Fibroblast of upper back skin (primary cell): ENCODE data around the gene TTC28.

Experiments
- DNase-seq: peaks from one replicate; pipeline ENCODE4 v3.0.0-alpha.2; 2013

Gene TTC28

DNA sequence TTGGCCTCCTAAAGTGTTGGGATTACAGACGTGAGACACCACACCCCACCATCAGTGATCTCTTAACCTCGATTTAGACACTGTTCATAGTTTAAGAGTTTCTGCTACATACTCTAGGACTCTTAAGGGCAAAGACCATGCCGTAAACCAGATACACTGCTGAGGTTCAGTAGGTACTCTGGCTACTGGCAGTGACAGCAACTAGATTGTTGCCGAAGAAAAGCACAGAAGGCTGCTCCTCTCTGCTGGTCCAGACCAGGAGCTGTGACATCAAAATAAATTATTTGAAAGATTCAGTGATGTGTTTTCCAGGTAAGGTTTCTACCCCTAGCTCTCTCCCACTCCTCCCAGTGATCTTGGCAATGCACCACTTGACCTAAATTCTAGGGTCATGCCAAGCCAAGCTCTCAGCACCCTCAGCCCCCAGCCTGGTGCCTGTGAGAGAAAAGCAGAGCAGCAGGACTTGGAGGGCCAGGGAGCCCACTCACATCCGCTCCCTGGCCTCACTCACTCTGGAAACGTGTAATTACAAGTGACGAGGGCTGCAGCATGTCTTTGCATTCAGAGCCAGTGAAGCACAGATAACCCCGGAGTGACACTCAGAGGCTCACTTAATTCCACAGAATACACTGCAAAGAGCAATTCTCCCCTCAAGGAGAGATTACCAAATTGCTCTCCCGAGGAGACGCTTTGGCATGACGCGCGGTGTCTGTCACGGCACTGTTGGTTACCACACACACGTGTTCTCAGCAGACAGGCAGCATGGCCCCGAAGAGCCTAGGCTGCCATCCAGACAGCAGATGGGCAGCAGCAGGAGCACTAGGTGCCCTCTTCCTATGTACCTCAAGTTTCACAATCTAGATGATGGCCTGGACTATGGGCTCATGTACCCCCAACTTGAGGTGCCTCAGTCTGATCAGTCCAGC lies 663.7 kb downstream of the TTC28 start:
- DNase-seq: no peak

DNA sequence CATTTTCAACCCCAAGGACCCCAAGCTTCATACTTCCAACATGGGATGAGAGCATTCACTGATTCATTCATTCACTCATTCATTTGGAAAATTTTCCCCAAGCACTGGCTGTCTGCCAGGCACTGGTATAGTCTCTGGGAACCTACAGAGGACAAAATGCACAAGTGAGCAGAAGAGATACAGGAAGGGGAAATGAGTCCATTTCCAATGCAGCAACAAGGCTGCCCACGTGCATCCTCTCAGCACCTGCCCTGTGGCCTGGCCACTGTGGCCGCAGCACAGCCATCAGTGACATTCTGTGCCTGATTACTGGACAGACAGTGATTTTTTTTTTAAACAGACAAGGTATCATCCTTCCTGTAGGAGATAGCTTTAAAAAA lies 664.6 kb downstream of the TTC28 start:
- DNase-seq: no peak

DNA sequence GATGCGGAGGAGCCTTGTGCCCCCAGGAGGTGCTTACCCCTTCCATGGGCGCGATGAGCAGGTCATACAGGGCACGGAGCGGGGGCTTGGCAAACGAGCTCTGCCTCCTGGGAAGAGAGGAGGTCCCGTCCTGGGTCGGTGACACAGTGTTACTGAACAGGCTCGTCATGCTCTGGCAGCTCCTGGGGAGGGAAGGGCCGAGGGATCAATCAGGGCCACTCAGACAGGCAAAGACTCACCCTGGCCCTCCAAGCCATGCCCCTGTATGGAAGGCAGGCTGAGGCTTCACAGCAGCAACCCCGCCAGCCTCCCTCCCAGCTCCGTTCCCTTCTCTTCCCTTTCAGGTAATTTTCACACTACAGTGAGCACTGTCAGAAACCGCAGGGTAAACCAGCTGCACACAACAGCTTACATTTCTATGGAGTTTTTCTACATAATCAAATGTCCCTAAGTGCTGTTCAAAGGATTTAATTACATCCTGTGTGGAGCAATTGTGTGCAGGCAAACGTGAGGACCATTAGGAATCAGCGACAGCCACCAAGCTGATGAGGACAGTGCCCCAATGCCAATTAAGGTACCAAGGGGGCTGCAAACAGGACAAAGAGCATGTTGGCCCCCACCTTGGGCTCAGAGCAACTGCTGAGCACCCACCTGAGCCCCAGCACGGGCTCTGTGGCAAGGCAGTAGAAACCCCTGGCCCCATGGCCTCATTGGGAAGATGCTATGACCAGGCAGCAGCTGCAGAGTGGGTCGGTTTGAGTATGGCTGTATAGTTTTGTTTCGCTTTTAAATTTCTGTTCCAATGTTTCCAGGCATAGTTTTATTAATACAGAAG lies 665.2 kb downstream of the TTC28 start:
- no peak for DNase-seq

DNA sequence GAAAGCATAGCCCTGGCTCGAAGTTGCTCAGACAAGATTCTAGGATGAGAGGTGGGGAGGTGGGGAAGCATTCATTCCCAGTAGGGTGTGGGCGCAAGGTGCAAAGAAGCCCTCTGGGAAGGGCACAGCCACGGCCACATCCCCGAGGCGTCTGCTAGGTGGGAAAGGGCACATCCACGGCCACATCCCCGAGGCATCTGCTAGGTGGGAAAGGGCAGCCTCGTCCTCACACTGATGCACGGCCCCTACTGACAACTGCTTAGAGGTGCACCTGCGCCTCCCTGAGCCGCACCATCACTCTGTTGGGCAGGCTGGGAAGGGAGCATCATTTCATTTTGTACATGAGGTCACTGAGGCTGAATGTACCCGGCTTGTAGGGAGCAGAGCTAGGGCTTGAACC lies 666.0 kb downstream of the TTC28 start:
- DNase-seq: no peak

DNA sequence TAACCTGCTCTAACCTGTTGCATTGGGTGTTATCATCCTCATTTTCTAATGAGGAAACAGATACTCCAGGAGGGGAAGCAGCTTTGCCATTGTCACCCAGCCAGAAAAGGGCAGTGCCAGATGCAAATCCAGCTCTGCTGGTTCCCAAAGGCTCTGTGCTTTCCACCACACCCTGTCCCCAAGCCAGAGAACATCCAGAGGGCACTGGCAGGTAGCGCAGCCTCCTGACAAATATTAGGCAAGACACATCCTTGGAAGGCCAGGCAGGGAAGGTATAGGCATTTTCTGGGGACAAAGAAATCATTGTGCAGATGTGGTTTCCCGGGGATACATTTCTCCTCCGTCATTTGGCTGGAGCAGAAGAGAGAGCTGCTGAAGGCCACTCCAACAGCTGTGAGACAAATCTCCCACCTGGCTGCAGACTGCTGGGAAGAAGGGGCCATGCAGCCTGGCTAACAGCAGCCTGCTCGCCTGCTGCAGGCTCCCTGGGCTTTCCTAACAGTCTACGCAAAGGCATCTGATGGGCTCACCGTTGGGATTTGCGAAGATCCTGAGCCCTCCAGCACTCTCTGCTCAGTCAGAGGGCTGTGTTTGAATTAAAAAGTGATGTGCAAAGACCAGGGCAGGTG lies 666.7 kb downstream of the TTC28 start:
- no peak for DNase-seq

DNA sequence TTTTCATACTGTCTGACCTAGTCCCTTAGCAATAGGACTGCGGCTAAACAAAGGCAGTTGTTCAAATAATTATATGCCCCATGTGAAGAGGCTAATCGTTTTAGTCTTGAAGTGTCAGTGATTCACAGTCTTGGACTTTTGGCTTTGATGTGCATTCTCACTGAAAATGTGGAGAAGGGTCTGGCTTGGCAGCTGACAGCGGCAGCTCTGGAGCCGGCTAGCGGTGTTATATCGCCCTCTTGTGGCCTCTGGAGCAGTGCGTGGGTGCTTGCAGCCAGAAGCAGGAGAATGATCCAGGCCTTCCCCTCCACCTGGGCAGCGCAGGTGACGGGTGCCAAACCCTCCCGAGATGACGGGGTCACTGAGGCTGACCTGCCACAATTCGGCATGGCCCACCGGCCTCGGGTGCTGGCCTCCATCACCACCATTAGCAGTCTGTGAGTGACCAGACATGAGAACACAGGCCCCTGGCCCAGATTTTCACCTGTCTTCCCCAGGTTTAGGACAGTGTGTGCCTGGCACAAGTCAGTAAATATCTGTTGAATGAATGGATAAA lies 670.3 kb downstream of the TTC28 start:
- peak; percentile 93 for DNase-seq

DNA sequence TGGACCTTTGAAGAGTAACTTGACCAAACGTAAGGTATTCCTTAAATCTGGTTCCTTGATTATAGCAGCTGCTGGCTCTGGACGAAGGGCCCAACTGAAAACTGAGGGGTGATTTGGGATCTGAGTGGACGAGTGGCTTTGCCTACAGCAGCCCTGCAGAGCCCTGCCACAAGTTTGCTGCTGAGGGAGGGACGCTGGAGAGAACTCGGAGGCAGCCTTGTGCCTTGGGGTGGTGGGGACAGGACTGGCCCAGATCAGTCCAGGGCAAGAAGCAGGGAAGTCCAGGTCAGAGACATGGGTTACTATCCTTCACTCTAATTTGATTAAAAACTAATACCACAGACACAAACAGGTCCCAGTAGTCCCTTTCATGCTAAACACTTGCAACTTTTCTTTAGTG lies 671.0 kb downstream of the TTC28 start:
- DNase-seq: no peak

DNA sequence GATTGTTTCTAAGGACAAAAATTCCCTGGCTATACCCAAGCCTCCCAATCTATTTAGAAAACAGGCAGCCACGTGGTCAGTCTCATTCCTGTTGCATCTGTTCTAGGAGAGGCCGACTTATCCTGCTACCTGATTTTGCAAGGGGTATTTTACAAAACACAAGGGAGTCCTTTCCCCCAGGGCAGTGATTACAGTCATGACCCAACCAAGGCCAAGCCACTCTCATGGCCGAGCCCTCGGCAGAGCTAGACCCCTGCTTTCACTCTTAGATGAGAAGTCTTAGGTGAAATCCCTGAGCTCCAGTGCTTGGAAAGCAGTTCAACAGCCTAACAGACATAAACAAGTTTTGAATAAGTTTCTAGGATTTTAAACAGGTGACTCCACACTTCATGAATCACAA lies 671.6 kb downstream of the TTC28 start:
- DNase-seq: no peak

DNA sequence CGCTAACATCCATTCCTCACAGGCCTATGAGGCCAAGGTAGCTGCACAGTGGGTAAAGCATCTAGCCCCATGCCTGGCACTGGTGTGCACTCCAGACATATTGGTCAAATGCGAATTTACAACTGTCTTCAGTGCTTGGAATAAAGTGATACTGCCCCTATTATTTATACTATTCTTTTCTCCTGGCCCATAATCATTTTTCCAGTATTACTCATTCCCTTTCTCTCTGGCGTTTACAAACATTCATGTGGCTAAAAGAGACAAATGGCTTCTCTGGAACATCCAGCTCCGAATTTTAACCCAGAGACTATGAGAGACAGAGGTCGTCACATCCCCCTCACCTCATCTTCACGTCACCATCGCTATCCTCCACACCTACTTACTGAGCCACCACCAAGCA lies 673.4 kb downstream of the TTC28 start:
- DNase-seq: no peak

DNA sequence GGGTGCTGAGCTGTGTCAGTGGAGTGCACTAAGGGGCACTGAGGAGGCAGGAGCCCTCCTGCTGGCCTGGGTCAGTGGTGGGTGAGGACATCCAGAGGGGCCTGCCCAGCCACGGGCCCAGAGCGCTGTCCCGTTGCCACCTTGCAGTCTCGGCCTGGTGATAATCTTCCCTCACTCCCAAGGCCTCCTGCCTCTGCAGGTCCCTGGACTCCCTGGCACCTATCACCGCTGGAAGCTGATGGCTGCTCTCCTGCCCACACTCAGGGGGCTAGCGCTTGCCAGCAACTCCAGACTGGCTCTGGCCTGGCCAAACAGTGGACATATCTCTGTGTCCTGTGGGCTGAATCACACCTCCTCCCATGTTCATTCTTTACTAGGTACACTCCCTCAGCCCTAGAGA lies 674.1 kb downstream of the TTC28 start:
- no peak for DNase-seq

DNA sequence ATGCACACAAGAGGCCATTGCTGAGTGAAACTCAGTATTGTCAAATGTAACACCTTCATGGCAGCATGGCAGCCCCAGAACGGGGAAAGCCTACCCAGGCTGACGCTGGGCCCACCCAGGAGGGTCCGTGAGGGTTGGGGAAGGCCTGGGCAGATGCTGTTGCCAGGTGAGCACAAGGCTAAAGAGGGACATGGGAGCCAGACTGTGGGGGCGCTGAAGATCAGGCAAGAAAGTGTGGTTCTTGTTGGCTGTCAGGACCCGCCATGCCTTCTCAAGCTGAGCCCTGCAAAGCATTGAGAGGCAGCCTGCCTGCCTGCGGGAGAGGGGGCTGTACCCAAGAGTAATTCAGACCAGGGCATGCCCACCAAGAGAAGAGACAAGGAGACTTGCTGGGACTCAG lies 675.6 kb downstream of the TTC28 start:
- no peak for DNase-seq

DNA sequence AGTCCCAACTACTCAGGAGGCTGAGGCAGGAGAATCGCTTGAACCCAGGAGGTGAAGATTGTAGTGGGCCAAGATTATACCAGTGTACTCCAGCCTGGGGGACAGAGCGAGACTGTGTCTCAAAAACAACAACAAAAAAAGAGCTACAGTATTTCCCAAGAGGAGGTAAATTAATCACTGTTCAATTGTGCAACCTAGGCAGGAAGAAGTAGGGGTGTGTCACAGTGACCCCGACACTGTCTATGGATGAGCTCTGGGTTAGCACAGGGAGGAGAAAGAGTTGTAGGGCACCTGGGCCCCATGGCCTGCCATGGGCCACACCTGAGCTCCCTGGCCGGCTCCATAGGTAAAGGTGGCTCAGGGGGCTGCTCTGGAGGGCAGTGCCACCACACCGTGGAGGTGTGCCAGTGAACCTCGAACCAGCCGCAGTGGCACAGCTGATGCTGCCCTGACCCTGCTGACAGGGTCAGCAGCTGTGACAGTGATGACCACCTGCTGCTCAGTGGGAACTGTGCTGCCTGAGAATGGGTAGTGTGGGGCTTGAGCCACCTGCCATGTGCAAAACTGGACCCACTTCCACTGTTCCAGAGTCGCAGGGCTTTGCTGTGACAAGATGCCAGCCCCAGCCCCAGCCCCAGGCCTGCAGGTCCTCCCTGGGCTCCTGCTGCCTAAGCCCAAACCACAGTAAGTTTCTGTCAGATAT lies 676.6 kb downstream of the TTC28 start:
- DNase-seq: no peak

DNA sequence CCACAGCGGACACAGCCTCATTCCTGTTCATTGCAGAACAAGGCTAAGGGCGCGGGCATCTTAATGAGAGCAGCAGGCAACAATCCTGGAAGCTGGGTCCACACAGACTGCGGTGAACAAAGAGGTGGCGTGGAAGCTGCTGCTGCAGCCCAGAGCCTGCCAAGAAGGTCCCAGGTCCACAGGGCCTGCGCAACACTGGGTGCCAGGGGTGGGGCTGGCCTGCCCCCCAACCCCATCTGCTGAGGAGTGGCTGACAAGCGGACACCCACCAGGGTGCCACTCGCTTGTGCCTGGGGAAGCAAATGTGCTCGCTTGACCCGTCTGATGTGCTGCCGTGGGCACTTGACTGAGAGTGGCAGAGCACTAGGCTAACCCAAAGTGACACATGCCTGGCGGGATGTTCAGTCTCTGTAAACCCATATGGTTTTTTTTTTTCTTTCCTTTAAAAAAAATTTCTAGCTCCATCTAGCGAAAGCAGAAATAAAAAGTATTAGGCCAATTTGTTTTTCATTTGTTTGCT lies 677.4 kb downstream of the TTC28 start:
- DNase-seq: peak; percentile 21

DNA sequence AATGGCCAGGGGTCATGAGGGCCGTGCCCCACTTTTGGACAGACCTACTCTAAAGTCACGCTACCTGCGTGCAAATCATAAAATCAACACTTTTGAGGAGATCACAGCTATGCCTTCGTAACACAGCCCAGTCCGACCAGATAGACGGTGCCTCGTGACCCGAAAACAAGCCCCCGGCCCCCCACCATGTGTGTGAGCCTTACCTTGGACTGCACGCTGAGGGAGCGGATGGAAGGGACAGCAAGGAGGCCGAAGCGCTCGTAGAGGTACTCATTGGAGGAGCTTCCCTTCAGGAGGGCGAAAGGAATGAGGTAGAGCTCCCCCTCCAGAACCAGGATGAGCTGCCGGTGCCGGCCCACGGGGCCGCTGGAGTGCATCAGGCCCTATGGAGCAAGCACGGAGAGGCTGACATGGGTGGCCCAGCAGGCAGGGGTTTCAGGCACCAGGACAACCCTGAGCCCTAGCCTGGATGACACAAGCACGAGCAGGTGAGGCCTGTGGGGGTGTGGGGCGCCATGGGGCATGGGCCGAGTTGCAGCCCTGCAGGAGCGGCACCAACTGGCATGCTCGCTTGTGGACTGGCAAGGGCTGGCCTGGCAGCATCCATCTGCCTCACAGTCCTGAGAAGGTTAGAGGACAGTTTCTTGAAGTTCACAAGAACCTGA lies 678.3 kb downstream of the TTC28 start:
- no peak for DNase-seq

DNA sequence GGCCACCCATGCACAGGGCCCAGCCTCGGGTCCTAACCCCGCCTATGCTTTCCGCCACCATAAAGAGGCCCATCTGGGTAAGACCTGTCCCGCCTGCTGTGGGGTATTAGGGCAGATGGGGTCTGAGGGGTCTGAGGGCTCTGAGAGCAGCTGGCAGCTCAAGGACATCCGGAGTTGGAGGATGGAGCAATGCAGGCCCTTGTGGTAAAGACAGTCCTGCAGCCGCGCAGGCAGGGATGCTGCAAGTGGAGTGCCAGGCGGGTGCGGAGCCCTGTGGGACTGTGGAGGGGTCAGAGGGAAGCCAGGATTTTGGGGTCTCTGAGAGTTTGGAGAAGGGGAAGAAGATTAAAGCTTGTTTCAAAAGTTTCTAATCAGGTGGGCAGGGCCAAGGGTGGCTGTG lies 679.3 kb downstream of the TTC28 start:
- no peak for DNase-seq

DNA sequence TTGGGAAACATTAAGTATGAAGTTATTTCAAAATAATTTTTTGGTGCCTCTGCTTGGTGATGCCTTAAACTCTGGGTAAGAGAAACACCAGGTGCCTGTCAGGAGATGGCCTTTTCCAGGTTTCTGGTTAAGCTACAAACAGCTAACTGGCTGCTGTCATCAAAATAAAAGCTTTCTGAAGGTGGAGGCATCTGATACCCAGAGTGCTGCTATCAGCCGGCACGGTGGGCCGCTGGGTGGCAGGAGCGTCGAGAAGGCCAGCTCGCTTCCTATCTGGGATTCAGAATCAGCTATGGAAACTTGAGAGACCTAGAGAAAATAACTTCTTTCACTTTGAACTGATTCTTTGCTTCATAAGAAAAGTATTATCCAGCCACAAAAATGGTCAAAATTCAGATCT lies 679.8 kb downstream of the TTC28 start:
- no peak for DNase-seq

DNA sequence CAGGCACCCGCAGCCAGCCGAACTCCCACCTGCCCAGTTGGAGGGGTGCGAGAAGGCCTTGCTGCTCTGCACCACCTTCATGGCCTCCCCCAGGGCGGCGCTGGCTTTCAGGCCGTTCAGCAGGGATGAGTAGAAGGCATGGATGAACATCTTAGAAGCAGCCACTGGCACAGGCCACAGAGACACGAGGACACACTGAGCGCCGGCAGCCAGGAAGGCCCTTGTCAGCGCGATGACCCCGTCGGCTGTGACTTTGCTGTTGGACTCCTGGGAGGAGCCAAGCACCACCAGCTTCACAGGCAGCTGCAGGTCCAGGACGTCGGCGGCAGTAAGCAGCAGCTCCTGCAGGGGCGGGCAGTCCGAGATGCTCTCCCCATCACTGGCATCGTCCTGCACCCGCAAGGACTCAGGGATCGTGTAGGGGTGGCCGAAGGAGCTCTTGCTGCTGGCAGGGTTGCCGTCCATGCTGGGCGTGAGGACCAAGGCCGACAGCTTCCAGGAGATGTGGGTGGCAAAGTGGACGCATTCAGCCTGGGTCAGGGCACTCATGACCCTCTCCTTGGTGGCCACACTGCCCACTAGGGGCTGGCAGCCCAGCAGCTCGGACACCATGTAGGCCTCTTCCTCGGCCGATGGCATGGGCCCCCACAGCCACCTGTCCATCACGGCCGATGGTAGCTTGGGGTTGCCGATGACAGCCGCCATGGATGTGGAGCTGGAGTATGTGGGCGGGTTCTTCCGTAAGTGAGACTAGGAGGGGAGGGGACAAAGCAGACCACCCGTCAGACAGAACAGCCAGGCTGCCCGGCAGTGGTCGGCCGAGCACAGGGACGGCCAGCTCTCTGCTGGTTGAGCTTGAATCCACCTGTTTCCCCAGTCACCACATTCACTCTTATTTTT lies 680.9 kb downstream of the TTC28 start:
- DNase-seq: no peak

DNA sequence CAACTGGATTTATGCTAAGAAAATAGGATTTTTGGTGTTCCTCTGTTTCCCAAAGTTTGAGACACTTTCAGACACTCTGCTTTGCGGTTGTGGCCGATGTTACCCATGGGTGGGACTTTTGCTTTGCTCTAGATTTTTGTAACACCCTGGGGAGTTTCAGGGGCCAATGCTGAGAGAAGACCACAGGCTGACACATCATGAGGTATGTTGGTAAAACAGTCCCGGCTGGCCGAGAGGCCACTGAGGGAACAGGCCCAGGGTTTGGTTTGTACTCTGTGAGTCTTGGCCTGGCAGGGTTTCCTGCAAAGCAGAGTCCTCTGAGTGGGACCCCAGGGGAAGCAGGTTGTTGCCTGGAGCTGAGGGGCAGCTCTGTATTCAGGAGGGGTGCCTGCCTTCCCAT lies 682.1 kb downstream of the TTC28 start:
- DNase-seq: peak; percentile 32

DNA sequence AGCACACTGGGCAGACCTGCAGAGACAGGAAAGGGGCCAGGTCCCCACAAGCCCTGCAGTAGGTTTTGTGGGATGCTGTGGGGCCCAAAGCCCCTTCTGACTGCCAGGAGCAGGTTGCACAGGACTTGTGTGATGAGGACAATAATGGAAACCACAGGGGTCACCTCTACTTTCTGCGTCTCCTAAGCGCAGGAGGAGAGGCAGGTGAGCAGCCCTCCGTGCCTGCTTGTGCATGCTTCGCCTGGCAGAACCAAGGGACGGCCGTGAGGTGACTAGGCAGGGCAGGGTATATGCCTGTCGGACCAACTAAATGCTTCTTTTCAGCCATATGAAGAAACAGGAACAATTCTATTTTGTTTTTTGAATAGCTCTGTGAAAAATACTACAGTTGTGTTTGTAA lies 682.7 kb downstream of the TTC28 start:
- DNase-seq: no peak

DNA sequence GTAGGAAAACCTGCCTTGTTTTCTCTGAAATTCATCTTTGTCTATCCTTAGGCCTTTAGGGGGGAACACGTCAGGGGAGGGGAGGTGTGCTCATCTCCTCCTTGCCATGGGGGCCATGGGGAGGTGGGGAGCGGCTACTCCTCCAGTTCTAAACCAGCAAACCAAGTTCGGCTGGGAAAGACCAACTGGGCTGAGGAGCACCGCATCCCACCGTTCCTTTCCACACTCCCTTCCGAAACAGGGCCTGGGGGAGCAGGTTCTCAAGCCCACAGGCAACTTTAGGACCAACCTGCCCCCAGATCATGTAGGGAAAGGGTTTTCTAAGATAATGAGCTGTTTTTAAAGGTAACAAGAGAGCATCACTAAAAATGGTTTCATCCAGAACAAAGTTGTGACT lies 683.1 kb downstream of the TTC28 start:
- DNase-seq: no peak
